A673 (cell line): ENCODE measurements around the gene RASGRF1. TPM values are rescaled to one million over a fixed set of nuclear protein-coding genes. Genes with fewer than 3 reads are reported as not detected.

Experiments
- BruUV-seq: library from RNA; stranded (reverse); fragments of 400-500 nt; replicated peaks from 2 replicates; lab custom pipeline; 2021; lab: Mats Ljungman, UMichigan
- CTCF ChIA-PET: fragments of 300-600 bp; sonication (Branson Sonifier 250); formaldehyde crosslinking; loops from one replicate; lab custom pipeline; 2022; ENCODE audit warnings: antibody characterized with exemption; lab: Charles Lee
- POLR2A ChIA-PET: fragments of 300-600 bp; sonication (Branson Sonifier 250); formaldehyde crosslinking; loops from one replicate; lab custom pipeline; 2022; ENCODE audit warnings: antibody characterized with exemption; ENCODE audit not compliant: low non-redundant PET; lab: Charles Lee
- DNase-seq: peaks from one replicate; pipeline ENCODE4 v3.0.0-alpha.2; 2015; ENCODE audit warnings: low spot score
- H3K27ac ChIP-seq: fragments of 200-600 bp; sonication (generic); 2 replicates; pipeline ENCODE4 v1.5.1; 2016; ENCODE audit warnings: mixed run types, low read depth, mild to moderate bottlenecking, mixed read lengths, antibody characterized with exemption, low read length; ENCODE audit not compliant: poor library complexity, severe bottlenecking
- H3K27me3 ChIP-seq: fragments of 200-600 bp; sonication (generic); replicated peaks from 2 replicates; pipeline ENCODE4 v1.6.1; 2017; ENCODE audit warnings: mixed run types, low read depth, mild to moderate bottlenecking, mixed read lengths, antibody characterized with exemption, low read length; ENCODE audit not compliant: insufficient read depth, poor library complexity
- H3K36me3 ChIP-seq: fragments of 200-600 bp; sonication (generic); 2 replicates; pipeline ENCODE4 v1.6.1; 2016; ENCODE audit warnings: mixed run types, mild to moderate bottlenecking, mixed read lengths, antibody characterized with exemption, low read length; ENCODE audit not compliant: insufficient read depth, poor library complexity, severe bottlenecking
- H3K4me1 ChIP-seq: fragments of 200-600 bp; sonication (generic); 2 replicates; pipeline ENCODE4 v1.6.1; 2017; ENCODE audit warnings: mixed run types, mild to moderate bottlenecking, mixed read lengths, antibody characterized with exemption, low read length; ENCODE audit not compliant: insufficient read depth, poor library complexity, severe bottlenecking
- H3K4me3 ChIP-seq: fragments of 200-600 bp; sonication (generic); 2 replicates; pipeline ENCODE4 v1.5.1; 2016; ENCODE audit warnings: low read depth, mixed run types, mild to moderate bottlenecking, mixed read lengths, low read length; ENCODE audit not compliant: poor library complexity, severe bottlenecking
- H3K9me3 ChIP-seq: fragments of 200-600 bp; sonication (generic); 2 replicates; pipeline ENCODE4 v1.6.1; 2016; ENCODE audit warnings: mixed run types, low read depth, mild to moderate bottlenecking, mixed read lengths, antibody characterized with exemption, low read length; ENCODE audit not compliant: poor library complexity, severe bottlenecking
- EZH2 ChIP-seq: fragments of 200-600 bp; sonication (generic); IDR thresholded peaks from 2 replicates; pipeline ENCODE4 v1.6.1; 2017; ENCODE audit warnings: borderline replicate concordance, low read depth, mild to moderate bottlenecking, mixed read lengths, antibody characterized with exemption, low read length; ENCODE audit not compliant: poor library complexity, severe bottlenecking
- intact Hi-C: fragments of 100-400 bp; cut with micrococcal nuclease; formaldehyde crosslinking; loops from one replicate; pipeline ENCODE4 v1.10.0; 2022; ENCODE audit not compliant: unreplicated experiment
- total RNA-seq: library from RNA; stranded (reverse); gene quantifications from 2 replicates; pipeline ENCODE4 v1.2.3, GENCODE V29; 2021
- TF ChIP-seq, protein P1 (sequence below): fragments of 300-800, 200-600 bp; sonication (generic); conservative IDR thresholded peaks from 2 replicates; pipeline ENCODE4 v1.5.1; 2017; ENCODE audit warnings: low read depth, mild to moderate bottlenecking, antibody characterized with exemption, low read length, moderate library complexity, mixed read lengths

RASGRF1 gene
- total RNA-seq, 1 experiment from 2014 or later: 0.73 TPM

DNA sequence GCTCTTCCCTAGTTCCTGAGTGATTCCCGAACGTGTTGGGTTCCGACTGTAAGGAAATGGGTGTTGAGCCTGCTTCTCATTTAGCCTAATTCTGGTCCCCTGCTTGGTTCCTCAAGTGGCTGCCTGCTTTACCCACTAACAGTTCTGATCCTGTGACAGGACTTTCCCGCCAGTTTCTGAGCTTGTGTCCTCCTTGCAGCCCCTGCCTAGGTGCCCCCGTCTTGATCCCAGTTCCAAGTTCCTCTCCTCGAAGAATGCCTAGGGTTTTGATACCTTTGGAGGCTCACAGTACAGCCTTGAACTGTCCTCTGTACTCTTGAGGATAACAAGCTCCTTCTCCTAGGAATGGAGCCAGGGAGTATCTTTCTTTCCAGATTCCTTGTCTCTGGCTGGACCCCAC, 12.0 kb upstream of the RASGRF1 start:
- Histone ChIP-seq H3K4me1 (peaks cover 3% of the 10 kb centered on the region), H3K27me3 (peaks cover 61% of the 10 kb centered on the region), H3K27ac (no peak overlapping the region), H3K9me3 (no peaks in the 10 kb centered on the region), H3K4me3 (no peak overlapping the region), H3K36me3 (no peaks in the 10 kb centered on the region)
- ChIA-PET CTCF (no interaction called here), POLR2A (no interaction called here)
- intact Hi-C loops: no loop called here
- TF ChIP-seq, protein P1, sequence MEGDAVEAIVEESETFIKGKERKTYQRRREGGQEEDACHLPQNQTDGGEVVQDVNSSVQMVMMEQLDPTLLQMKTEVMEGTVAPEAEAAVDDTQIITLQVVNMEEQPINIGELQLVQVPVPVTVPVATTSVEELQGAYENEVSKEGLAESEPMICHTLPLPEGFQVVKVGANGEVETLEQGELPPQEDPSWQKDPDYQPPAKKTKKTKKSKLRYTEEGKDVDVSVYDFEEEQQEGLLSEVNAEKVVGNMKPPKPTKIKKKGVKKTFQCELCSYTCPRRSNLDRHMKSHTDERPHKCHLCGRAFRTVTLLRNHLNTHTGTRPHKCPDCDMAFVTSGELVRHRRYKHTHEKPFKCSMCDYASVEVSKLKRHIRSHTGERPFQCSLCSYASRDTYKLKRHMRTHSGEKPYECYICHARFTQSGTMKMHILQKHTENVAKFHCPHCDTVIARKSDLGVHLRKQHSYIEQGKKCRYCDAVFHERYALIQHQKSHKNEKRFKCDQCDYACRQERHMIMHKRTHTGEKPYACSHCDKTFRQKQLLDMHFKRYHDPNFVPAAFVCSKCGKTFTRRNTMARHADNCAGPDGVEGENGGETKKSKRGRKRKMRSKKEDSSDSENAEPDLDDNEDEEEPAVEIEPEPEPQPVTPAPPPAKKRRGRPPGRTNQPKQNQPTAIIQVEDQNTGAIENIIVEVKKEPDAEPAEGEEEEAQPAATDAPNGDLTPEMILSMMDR: 0 out of 2 replicates have a peak, but pooled peaks have one; percentile 6
- TF ChIP-seq EZH2: no peak
- BruUV-seq: no TSS peak
- no peak for DNase-seq

DNA sequence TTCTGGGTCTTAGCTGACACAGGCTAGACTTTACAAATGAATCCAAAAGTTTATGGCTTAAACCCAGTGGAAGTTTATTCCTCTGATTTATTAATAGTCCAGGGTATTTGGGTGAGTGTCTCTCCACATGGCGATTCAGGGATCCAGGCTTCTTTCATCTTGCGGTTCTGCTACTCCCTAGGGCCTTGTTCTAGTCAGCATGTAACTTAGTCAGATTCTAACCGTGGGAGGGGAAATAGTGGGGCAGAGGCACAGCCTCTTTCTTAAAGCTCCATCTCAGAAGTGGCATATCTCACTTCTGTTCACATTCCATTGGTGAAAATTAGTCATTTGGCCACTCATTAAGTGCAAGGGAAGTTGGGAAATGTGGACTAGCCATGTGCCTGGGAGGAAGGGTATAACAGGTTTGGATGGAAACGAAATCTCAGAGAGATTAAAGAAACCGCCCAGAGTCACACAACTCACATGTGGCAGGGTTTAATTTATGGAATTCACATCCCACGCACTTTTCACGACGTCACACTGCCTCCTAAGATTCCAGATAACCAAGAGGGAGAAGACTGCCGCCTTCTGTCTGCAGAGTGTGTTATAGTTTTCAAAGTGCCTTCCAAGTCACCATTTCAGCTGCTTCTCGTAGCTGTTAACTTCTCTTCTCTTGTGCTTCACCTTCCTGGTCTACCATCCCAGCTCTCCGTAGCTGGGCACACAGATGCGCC, 11.4 kb upstream of the RASGRF1 start:
- TF ChIP-seq, protein P1: 0 out of 2 replicates have a peak, but pooled peaks have one; percentile 24
- TF ChIP-seq EZH2: no peak
- ChIA-PET POLR2A (no interaction called here), CTCF (no interaction called here)
- Histone ChIP-seq H3K4me3 (no peak overlapping the region), H3K4me1 (peaks cover 3% of the 10 kb centered on the region), H3K36me3 (no peaks in the 10 kb centered on the region), H3K27me3 (peaks cover 62% of the 10 kb centered on the region), H3K9me3 (no peaks in the 10 kb centered on the region), H3K27ac (no peak overlapping the region)
- peak; percentile 58 for DNase-seq
- intact Hi-C loops: no loop called here
- no TSS peak for BruUV-seq

DNA sequence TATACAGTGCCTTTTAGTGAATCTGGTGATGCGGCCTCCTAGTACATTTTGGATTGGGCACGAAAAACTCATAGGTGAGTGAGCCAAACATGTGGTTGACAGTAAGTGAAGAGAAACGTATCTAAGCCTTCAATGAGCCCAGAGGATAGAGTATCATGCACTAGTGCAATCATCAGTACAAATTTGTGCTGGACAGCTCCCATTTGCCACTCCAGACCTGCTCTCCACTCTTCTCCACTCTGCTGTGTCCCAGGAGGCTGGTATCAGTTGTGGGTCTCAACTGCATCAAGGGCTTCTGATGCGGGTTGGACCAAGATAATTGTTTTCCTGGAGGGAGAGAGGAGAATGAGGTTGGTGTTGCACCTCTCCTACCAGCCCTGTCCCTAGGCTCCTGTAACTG, 9.1 kb upstream of the RASGRF1 start:
- no peak for TF ChIP-seq EZH2
- TF ChIP-seq, protein P1: no peak
- no peak overlapping the region for H3K4me3 ChIP-seq
- CTCF ChIA-PET: no interaction called here
- DNase-seq: no peak
- intact Hi-C loops: no loop called here
- H3K27me3 ChIP-seq: peaks cover 77% of the 10 kb centered on the region
- H3K36me3 ChIP-seq: no peaks in the 10 kb centered on the region
- peaks cover 3% of the 10 kb centered on the region for H3K4me1 ChIP-seq
- no peak overlapping the region for H3K27ac ChIP-seq
- no peaks in the 10 kb centered on the region for H3K9me3 ChIP-seq
- no TSS peak for BruUV-seq
- POLR2A ChIA-PET: no interaction called here
